ENCODE results near the gene ADAMTSL3. TPM values are rescaled to one million over a fixed set of nuclear protein-coding genes. Genes with fewer than 3 reads are reported as not detected.
"Not testable (repeated sequence)": the region's sequence is repeated elsewhere in the genome, so short reads cannot be mapped to it uniquely, and the experiment has no call there.

Gene ADAMTSL3
- total and polyA plus RNA-seq, 2 donors (not counting 1 experiment from before 2014, with no cell fraction given) = 0.01 TPM; not detected in 1

GRCh38 chr15:84078038-84078437 lies 424.1 kb downstream of the ADAMTSL3 start:
- H3K9me3 ChIP-seq (ENCODE audit: control extremely low read depth in 1 of 3, control insufficient read depth in 2 of 3, insufficient read depth in 1 of 3, low read length in 2 of 3); H3K79me2 ChIP-seq (ENCODE audit: control insufficient read depth, insufficient read depth, low read length); H4K20me1 ChIP-seq (ENCODE audit: control insufficient read depth, insufficient read depth, low read length, poor library complexity, severe bottlenecking); CTCF ChIA-PET; H2AFZ ChIP-seq (ENCODE audit: insufficient read depth, low read depth, low read length, poor library complexity, severe bottlenecking); H3K27ac Mint-ChIP-seq; DNase-seq; H3K36me3 ChIP-seq (replicated peaks in 1 of 2; ENCODE audit: control extremely low read depth in 1 of 2, control insufficient read depth in 1 of 2, extremely low read depth in 1 of 2, insufficient read depth in 2 of 2, low read length in 1 of 2); H3K4me2 ChIP-seq (replicated peaks; ENCODE audit: low read depth, low read length, poor library complexity, severe bottlenecking); ATAC-seq (ENCODE audit: low read depth); H3K4me3 Mint-ChIP-seq; H3K9ac ChIP-seq (ENCODE audit: low read length); H3K4me3 ChIP-seq (ENCODE audit: control extremely low read depth in 1 of 5, extremely low read depth in 1 of 5, insufficient read depth in 1 of 5, low read depth in 2 of 5, low read length in 4 of 5); H3K27ac ChIP-seq (ENCODE audit: low read length in 2 of 2); H3K9me3 Mint-ChIP-seq (ENCODE audit: insufficient read depth); intact Hi-C loops (cut with micrococcal nuclease); POLR2A ChIA-PET: not testable (repeated sequence)
- Histone ChIP-seq H3K4me1 (ENCODE audit: control insufficient read depth in 2 of 2, insufficient read depth in 2 of 2, low read length in 2 of 2) (peaks cover 10% of the 10 kb centered on the region in 2 donors), H3K27me3 (replicated peaks in 1 of 4; ENCODE audit: control extremely low read depth in 1 of 4, control insufficient read depth in 3 of 4, insufficient read depth in 4 of 4, low read length in 3 of 4) (peaks cover 0 to 24% (median 17%) of the 10 kb centered on the region in 4 experiments)
- peaks cover 14% of the 10 kb centered on the region for H3K4me1 Mint-ChIP-seq
- peaks cover 75% of the 10 kb centered on the region for H3K27me3 Mint-ChIP-seq
- no CpG with 5 or more reads among the region's 2 CpGs for WGBS (ENCODE audit: insufficient coverage)

DNA sequence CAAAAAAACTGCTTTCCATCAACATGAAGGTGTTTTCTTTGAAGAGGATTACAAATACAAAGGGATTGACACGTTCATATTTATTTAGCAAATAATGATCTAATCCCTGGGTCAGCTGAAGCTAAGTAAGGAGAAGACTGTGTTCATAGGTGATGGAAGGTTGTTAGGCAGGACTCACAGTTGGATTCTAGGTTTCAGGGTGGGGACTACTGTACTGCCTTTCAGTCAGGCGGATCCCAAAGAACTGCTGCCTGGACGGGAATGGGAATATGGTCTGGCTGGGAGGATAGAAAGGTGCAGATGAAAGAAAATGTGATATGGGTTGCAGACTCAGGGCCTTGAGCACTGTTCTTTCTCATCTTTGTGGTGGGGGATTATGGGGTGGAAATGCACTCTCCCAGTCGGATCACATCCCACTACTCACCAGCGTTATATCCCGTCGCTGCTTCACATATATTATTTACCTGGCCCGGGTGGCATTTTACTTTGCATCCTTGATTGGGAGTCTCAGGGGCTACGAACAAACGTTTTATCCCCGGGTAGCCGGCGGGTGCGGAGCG lies 425.5 kb downstream of the ADAMTSL3 start:
- H3K79me2 ChIP-seq (ENCODE audit: control insufficient read depth, insufficient read depth, low read length); H4K20me1 ChIP-seq (ENCODE audit: control insufficient read depth, insufficient read depth, low read length, poor library complexity, severe bottlenecking); DNase-seq; H3K27ac Mint-ChIP-seq; H3K9me3 Mint-ChIP-seq (ENCODE audit: insufficient read depth); ATAC-seq (ENCODE audit: low read depth); H3K9me3 ChIP-seq (ENCODE audit: control extremely low read depth in 1 of 3, control insufficient read depth in 2 of 3, insufficient read depth in 1 of 3, low read length in 2 of 3); intact Hi-C loops (cut with micrococcal nuclease); H3K27ac ChIP-seq (ENCODE audit: low read length in 2 of 2); POLR2A ChIA-PET; H2AFZ ChIP-seq (ENCODE audit: insufficient read depth, low read depth, low read length, poor library complexity, severe bottlenecking); CTCF ChIA-PET; H3K36me3 ChIP-seq (replicated peaks in 1 of 2; ENCODE audit: control extremely low read depth in 1 of 2, control insufficient read depth in 1 of 2, extremely low read depth in 1 of 2, insufficient read depth in 2 of 2, low read length in 1 of 2); H3K4me3 ChIP-seq (ENCODE audit: control extremely low read depth in 1 of 5, extremely low read depth in 1 of 5, insufficient read depth in 1 of 5, low read depth in 2 of 5, low read length in 4 of 5): not testable (repeated sequence)
- Histone ChIP-seq H3K27me3 (replicated peaks in 1 of 4; ENCODE audit: control extremely low read depth in 1 of 4, control insufficient read depth in 3 of 4, insufficient read depth in 4 of 4, low read length in 3 of 4) (peaks cover 0 to 24% (median 19%) of the 10 kb centered on the region in 4 experiments), H3K4me1 (ENCODE audit: control insufficient read depth in 2 of 2, insufficient read depth in 2 of 2, low read length in 2 of 2) (peaks cover 10% of the 10 kb centered on the region in 2 donors), H3K9ac (ENCODE audit: low read length) (peak overlapping the region; percentile 58), H3K4me2 (replicated peaks; ENCODE audit: low read depth, low read length, poor library complexity, severe bottlenecking) (peak overlapping the region; percentile 72)
- Mint-ChIP-seq H3K4me3 (peak overlapping the region; percentile 73), H3K27me3 (peaks cover 76% of the 10 kb centered on the region), H3K4me1 (peaks cover 14% of the 10 kb centered on the region)
- 27% methylated on average over 11 of the region's 15 CpGs for WGBS (ENCODE audit: insufficient coverage)
